Liver (tissue), 9 donors: ENCODE measurements around the gene DAB1. TPM values are rescaled to one million over a fixed set of nuclear protein-coding genes. Genes with fewer than 3 reads are reported as not detected.

Experiments used
- DNase-seq: peaks from one replicate; pipeline ENCODE4 v3.0.0-alpha.2; 2017; ENCODE audit warnings: low spot score
- H3K27ac ChIP-seq, 2 donors: one replicate each; pipeline ENCODE4 v1.7.0; 2013; ENCODE audit warnings: inconsistent platforms in 2 of 2, low read length in 2 of 2, control low read depth in 1 of 2, low read depth in 1 of 2, mild to moderate bottlenecking in 1 of 2
- H3K27me3 ChIP-seq, 4 donors: one replicate each; pipeline versions ENCODE4 v1.6.1 to v1.7.0; 2013; ENCODE audit warnings: low read length in 3 of 4, inconsistent platforms in 1 of 4, mild to moderate bottlenecking in 1 of 4, moderate library complexity in 1 of 4; ENCODE audit not compliant: control insufficient read depth in 4 of 4, insufficient read depth in 4 of 4
- H3K36me3 ChIP-seq, 4 donors: one replicate each; pipeline versions ENCODE4 v1.6.1 to v1.7.0; 2013; ENCODE audit warnings: low read length in 3 of 4, mild to moderate bottlenecking in 3 of 4, low read depth in 1 of 4, moderate library complexity in 1 of 4; ENCODE audit not compliant: control insufficient read depth in 4 of 4, insufficient read depth in 3 of 4
- H3K4me1 ChIP-seq, 4 donors: one replicate each; pipeline versions ENCODE4 v1.6.1 to v1.7.0; 2013; ENCODE audit warnings: low read length in 3 of 4, mild to moderate bottlenecking in 3 of 4, moderate library complexity in 1 of 4; ENCODE audit not compliant: control insufficient read depth in 4 of 4, insufficient read depth in 4 of 4
- H3K4me3 ChIP-seq, 3 donors: one replicate each; pipeline versions ENCODE4 v1.6.1 to v1.7.0; 2013; ENCODE audit warnings: low read length in 3 of 3, control low read depth in 1 of 3, low read depth in 1 of 3, mild to moderate bottlenecking in 1 of 3
- H3K9ac ChIP-seq, 2 donors: one replicate each; pipeline ENCODE4 v1.7.0; 2013; ENCODE audit warnings: low read length in 2 of 2, mild to moderate bottlenecking in 2 of 2, moderate library complexity in 2 of 2, control low read depth in 1 of 2, low read depth in 1 of 2
- H3K9me3 ChIP-seq, 4 donors: one replicate each; pipeline versions ENCODE4 v1.6.1 to v1.7.0; 2013; ENCODE audit warnings: low read length in 3 of 4; ENCODE audit not compliant: control insufficient read depth in 4 of 4
- EGR1 ChIP-seq, 2 donors: IDR thresholded peaks; 2 replicates each; pipeline ENCODE4 v1.6.1; 2016 to 2018; ENCODE audit warnings: antibody characterized with exemption in 2 of 2, low read depth in 2 of 2
- FOXA1 ChIP-seq: IDR thresholded peaks from 2 replicates; pipeline ENCODE4 v1.6.1; 2016; ENCODE audit warnings: antibody characterized with exemption
- FOXA2 ChIP-seq: IDR thresholded peaks from 2 replicates; pipeline ENCODE4 v1.6.1; 2016; ENCODE audit warnings: antibody characterized with exemption
- GABPA ChIP-seq, 2 donors: IDR thresholded peaks in 1 of 2; conservative IDR thresholded peaks in 1 of 2; 2 replicates each; pipeline ENCODE4 v1.6.1; 2016; ENCODE audit warnings: antibody characterized with exemption in 2 of 2, mild to moderate bottlenecking in 1 of 2, moderate library complexity in 1 of 2
- HNF4A ChIP-seq, 2 donors: conservative IDR thresholded peaks; 2 replicates each; pipeline ENCODE4 v1.6.1; 2016; ENCODE audit warnings: antibody characterized with exemption in 2 of 2, mild to moderate bottlenecking in 2 of 2
- HNF4G ChIP-seq: IDR thresholded peaks from 2 replicates; pipeline ENCODE4 v1.6.1; 2016; ENCODE audit warnings: antibody characterized with exemption
- JUND ChIP-seq, 2 donors: IDR thresholded peaks; 2 replicates each; pipeline ENCODE4 v1.6.1; 2016; ENCODE audit warnings: antibody characterized with exemption in 2 of 2
- NR2F2 ChIP-seq: IDR thresholded peaks from 2 replicates; pipeline ENCODE4 v1.6.1; 2016; ENCODE audit warnings: antibody characterized with exemption
- RAD21 ChIP-seq, 2 donors: IDR thresholded peaks; 2 replicates each; pipeline ENCODE4 v1.6.1; 2016; ENCODE audit warnings: antibody characterized with exemption in 2 of 2, mild to moderate bottlenecking in 2 of 2
- RXRA ChIP-seq, 2 donors: IDR thresholded peaks; 2 replicates each; pipeline ENCODE4 v1.6.1; 2017 to 2018; ENCODE audit warnings: antibody characterized with exemption in 2 of 2, mild to moderate bottlenecking in 1 of 2
- SP1 ChIP-seq: IDR thresholded peaks from 2 replicates; pipeline ENCODE4 v1.6.1; 2018; ENCODE audit warnings: antibody characterized with exemption, mild to moderate bottlenecking
- TAF1 ChIP-seq: conservative IDR thresholded peaks from 2 replicates; pipeline ENCODE4 v1.6.1; 2016; ENCODE audit warnings: antibody characterized with exemption, mild to moderate bottlenecking
- YY1 ChIP-seq: IDR thresholded peaks from 2 replicates; pipeline ENCODE4 v1.6.1; 2016; ENCODE audit warnings: antibody characterized with exemption, mild to moderate bottlenecking
- WGBS: extraction: QIAGEN DNeasy Blood & Tissue Kit; methylation state at CpG from one replicate; pipeline ENCODE4 v1.1.7; 2013; 5-methylcytosine and 5-hydroxymethylcytosine counted together
- polyA plus RNA-seq, 2 donors: library from polyadenylated mRNA; stranded (reverse) in 1 of 2; unstranded in 1 of 2; fragments of 200-250 nt in 1 of 2; fragments of >200 nt in 1 of 2; fragmentation: Nextera tagmentation in 1 of 2; extraction: Ambion mirVana in 1 of 2; gene quantifications; one replicate each; pipeline versions ENCODE4 v1.2.1 to v1.2.3, GENCODE V29; 2013 to 2015
- total RNA-seq, 2 donors: library from RNA; depleted of rRNA; stranded (reverse); fragments of >200 nt; gene quantifications; one replicate each; pipeline ENCODE4 v1.2.3, GENCODE V29; 2014
- TF ChIP-seq, protein P1 (sequence below): IDR thresholded peaks from 2 replicates; pipeline ENCODE4 v1.6.1; 2016; ENCODE audit warnings: antibody characterized with exemption, mild to moderate bottlenecking
- TF ChIP-seq, protein P2 (sequence below): IDR thresholded peaks from 2 replicates; pipeline ENCODE4 v1.6.1; 2016; ENCODE audit warnings: antibody characterized with exemption
- TF ChIP-seq, protein P3 (sequence below): fragments of 150-350 bp; IDR thresholded peaks from 2 replicates; pipeline ENCODE4 v1.5.1; 2017; ENCODE audit warnings: improper control_type of control experiment, low read depth, low read length; ENCODE audit not compliant: missing input control
- TF ChIP-seq, protein P4 (sequence below): IDR thresholded peaks from 2 replicates; pipeline ENCODE4 v1.6.1; 2016; ENCODE audit warnings: antibody characterized with exemption
- TF ChIP-seq, protein P5 (sequence below): IDR thresholded peaks from 2 replicates; pipeline ENCODE4 v1.6.1; 2016; ENCODE audit warnings: antibody characterized with exemption
- donor health status: healthy.
- donor health status: healthy.
- donor health status: healthy.
- donor health status: healthy.
- donor health status: healthy.

The DAB1 gene
- total and polyA plus RNA-seq, 4 donors, result 0.54 to 1.7 (median 1.2) TPM

DNA sequence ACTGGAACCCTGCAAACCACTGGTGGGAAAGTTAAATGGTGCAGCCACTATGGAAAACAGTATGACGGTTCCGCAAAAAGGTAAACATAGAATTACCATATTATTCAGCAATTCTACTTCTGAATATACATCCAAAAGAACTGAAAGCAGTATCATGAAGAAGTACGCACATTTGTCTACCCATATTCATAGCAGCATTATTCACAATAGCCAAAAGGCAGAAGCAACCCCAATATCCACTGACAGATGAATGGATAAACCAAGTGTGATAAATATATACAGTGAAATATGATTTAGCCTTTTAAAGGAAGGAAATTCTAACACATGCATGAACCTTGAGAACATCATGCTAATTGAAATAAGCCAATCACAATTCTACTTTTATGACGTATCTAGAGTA, 39.6 kb downstream of the DAB1 start:
- no peak for DNase-seq
- 97% methylated on average over 4 of the region's 4 CpGs for WGBS
- Histone ChIP-seq H3K27ac (no peak overlapping the region), H3K4me3 (no peak overlapping the region), H3K4me1 (no peaks in the 10 kb centered on the region), H3K9ac (no peak overlapping the region), H3K27me3 (no peaks in the 10 kb centered on the region), H3K36me3 (no peaks in the 10 kb centered on the region), H3K9me3 (no peaks in the 10 kb centered on the region)
- no peak for TF ChIP-seq EGR1 (IDR thresholded peaks at IDR 0.05; ENCODE audit: low read depth in 2 of 2)
- TF ChIP-seq FOXA2, result no peak
- TF ChIP-seq GABPA (IDR thresholded peaks at IDR 0.05 in 1 of 2, conservative IDR thresholded peaks at IDR 0.05 in 1 of 2), result no peak
- no peak for TF ChIP-seq SP1
- no peak for TF ChIP-seq HNF4A (conservative IDR thresholded peaks at IDR 0.05)
- TF ChIP-seq, protein P1, sequence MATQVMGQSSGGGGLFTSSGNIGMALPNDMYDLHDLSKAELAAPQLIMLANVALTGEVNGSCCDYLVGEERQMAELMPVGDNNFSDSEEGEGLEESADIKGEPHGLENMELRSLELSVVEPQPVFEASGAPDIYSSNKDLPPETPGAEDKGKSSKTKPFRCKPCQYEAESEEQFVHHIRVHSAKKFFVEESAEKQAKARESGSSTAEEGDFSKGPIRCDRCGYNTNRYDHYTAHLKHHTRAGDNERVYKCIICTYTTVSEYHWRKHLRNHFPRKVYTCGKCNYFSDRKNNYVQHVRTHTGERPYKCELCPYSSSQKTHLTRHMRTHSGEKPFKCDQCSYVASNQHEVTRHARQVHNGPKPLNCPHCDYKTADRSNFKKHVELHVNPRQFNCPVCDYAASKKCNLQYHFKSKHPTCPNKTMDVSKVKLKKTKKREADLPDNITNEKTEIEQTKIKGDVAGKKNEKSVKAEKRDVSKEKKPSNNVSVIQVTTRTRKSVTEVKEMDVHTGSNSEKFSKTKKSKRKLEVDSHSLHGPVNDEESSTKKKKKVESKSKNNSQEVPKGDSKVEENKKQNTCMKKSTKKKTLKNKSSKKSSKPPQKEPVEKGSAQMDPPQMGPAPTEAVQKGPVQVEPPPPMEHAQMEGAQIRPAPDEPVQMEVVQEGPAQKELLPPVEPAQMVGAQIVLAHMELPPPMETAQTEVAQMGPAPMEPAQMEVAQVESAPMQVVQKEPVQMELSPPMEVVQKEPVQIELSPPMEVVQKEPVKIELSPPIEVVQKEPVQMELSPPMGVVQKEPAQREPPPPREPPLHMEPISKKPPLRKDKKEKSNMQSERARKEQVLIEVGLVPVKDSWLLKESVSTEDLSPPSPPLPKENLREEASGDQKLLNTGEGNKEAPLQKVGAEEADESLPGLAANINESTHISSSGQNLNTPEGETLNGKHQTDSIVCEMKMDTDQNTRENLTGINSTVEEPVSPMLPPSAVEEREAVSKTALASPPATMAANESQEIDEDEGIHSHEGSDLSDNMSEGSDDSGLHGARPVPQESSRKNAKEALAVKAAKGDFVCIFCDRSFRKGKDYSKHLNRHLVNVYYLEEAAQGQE, result no peak
- TF ChIP-seq, protein P2, sequence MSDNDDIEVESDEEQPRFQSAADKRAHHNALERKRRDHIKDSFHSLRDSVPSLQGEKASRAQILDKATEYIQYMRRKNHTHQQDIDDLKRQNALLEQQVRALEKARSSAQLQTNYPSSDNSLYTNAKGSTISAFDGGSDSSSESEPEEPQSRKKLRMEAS, result no peak
- no peak for TF ChIP-seq YY1
- TF ChIP-seq, protein P3, sequence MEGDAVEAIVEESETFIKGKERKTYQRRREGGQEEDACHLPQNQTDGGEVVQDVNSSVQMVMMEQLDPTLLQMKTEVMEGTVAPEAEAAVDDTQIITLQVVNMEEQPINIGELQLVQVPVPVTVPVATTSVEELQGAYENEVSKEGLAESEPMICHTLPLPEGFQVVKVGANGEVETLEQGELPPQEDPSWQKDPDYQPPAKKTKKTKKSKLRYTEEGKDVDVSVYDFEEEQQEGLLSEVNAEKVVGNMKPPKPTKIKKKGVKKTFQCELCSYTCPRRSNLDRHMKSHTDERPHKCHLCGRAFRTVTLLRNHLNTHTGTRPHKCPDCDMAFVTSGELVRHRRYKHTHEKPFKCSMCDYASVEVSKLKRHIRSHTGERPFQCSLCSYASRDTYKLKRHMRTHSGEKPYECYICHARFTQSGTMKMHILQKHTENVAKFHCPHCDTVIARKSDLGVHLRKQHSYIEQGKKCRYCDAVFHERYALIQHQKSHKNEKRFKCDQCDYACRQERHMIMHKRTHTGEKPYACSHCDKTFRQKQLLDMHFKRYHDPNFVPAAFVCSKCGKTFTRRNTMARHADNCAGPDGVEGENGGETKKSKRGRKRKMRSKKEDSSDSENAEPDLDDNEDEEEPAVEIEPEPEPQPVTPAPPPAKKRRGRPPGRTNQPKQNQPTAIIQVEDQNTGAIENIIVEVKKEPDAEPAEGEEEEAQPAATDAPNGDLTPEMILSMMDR, result no peak
- no peak for TF ChIP-seq NR2F2
- TF ChIP-seq RXRA (IDR thresholded peaks at IDR 0.05), result no peak
- no peak for TF ChIP-seq HNF4G
- no peak for TF ChIP-seq FOXA1
- TF ChIP-seq, protein P4, sequence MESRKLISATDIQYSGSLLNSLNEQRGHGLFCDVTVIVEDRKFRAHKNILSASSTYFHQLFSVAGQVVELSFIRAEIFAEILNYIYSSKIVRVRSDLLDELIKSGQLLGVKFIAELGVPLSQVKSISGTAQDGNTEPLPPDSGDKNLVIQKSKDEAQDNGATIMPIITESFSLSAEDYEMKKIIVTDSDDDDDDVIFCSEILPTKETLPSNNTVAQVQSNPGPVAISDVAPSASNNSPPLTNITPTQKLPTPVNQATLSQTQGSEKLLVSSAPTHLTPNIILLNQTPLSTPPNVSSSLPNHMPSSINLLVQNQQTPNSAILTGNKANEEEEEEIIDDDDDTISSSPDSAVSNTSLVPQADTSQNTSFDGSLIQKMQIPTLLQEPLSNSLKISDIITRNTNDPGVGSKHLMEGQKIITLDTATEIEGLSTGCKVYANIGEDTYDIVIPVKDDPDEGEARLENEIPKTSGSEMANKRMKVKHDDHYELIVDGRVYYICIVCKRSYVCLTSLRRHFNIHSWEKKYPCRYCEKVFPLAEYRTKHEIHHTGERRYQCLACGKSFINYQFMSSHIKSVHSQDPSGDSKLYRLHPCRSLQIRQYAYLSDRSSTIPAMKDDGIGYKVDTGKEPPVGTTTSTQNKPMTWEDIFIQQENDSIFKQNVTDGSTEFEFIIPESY, result no peak
- TF ChIP-seq, protein P5, sequence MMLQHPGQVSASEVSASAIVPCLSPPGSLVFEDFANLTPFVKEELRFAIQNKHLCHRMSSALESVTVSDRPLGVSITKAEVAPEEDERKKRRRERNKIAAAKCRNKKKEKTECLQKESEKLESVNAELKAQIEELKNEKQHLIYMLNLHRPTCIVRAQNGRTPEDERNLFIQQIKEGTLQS, result no peak

DNA sequence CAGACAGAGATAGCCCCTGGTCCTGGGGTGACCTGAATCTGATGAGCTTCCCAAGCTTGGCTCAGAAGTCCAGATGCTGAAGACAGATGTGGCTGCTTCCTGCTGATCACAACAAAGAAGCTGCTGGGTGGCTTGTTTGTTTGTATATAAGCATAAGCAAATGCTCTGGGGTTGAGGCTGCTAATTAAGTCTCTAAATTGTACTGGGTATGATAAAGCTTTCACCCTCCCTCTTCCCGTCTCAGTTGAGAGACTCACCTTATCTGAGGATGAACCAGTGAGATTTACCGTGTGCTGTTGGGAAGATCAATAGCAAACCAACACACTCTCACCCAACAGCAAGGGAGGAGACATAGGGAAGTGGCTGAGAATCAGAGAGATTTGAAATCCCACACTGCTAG, 42.0 kb downstream of the DAB1 start:
- H3K36me3 ChIP-seq, result no peaks in the 10 kb centered on the region
- 21% methylated on average over 2 of the region's 2 CpGs for WGBS
- H3K4me1 ChIP-seq, result no peaks in the 10 kb centered on the region
- H3K4me3 ChIP-seq, result no peak overlapping the region
- no peaks in the 10 kb centered on the region for H3K9me3 ChIP-seq
- no peaks in the 10 kb centered on the region for H3K27me3 ChIP-seq
- H3K9ac ChIP-seq, result no peak overlapping the region
- no peak for DNase-seq
- H3K27ac ChIP-seq, result no peak overlapping the region
- TF ChIP-seq JUND (IDR thresholded peaks at IDR 0.05) (no peak), RXRA (IDR thresholded peaks at IDR 0.05) (no peak), NR2F2 (no peak), RAD21 (IDR thresholded peaks at IDR 0.05) (no peak), HNF4A (conservative IDR thresholded peaks at IDR 0.05) (no peak), FOXA1 (no peak), HNF4G (no peak), SP1 (no peak), TAF1 (no peak), YY1 (no peak), GABPA (IDR thresholded peaks at IDR 0.05 in 1 of 2, conservative IDR thresholded peaks at IDR 0.05 in 1 of 2) (no peak), FOXA2 (no peak)
- TF ChIP-seq, protein P1, result no peak
- TF ChIP-seq, protein P2, result no peak
- TF ChIP-seq, protein P4, result no peak
